ENCODE data around the gene MICAL3.

Gene MICAL3

DNA sequence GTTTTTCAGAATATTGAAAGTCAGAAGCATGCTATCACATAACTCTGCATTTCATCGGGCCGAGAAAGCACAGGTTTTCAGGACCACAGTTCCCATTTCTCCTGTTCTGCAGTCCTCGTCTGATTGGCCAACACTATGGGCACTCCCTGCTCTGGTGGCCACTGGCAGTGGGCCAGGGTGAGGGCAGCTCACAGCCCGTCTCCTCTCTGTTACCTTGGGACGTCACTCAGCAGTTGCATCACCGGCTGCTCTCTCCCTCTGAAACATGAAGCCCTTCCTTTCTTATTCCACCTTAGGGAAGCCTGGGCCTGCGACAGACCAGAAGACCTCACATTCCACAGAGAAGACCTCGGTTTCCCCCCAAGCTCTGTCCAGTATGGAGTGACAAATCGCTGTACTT, 11.4 kb upstream of the MICAL3 start:
- in situ Hi-C loops (cut with MboI; ENCODE audit: low sequenced_read_pairs), result no loop called here

- in situ Hi-C loops (cut with MboI; ENCODE audit: low sequenced_read_pairs), result no loop called here
These were observed 9.7 kb upstream of the MICAL3 start for GRCh38 chr22:18034076-18034475.

- in situ Hi-C loops (cut with MboI; ENCODE audit: low sequenced_read_pairs), result no loop called here
These were observed 9.0 kb upstream of the MICAL3 start for GRCh38 chr22:18033204-18033998.

- in situ Hi-C loops (cut with MboI; ENCODE audit: low sequenced_read_pairs), result no loop called here
These were observed 8.2 kb upstream of the MICAL3 start for GRCh38 chr22:18032455-18033101.

DNA sequence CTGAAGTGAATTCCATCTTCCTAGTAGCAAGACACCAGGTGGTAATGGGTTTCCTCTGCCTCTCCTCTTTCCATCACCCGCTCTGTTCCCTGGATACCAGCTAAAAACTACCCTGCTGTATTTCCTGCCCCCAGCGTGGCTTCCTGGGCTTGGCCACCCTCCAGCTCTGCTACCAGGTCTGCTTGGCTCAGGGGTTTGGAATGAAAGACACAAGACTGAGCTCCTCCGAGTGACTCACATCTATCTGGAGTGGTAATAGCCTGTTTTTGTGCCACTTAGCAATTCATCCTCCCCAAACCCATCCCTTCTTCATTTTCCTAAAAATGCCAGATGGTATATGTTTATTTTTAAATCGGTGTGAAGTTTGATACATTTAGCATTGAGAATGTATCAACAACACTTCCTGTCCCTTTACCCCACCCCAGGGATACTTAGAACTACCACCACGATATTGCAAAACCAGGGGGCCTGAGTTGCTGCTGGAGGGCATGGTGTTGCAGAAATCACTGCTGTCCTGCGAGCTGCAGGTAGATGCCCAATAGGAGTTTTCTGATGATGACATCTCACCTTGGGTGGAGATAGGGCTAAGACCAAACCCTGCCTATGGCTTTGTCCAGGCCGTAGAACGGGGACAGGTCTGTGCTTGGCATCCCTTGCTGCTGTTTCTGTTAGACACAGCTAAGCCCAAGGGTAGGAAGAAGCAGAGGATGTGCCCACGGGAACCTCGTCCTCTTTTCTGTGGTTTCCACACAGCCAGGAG, 7.5 kb upstream of the MICAL3 start:
- in situ Hi-C loops (cut with MboI; ENCODE audit: low sequenced_read_pairs), result no loop called here

DNA sequence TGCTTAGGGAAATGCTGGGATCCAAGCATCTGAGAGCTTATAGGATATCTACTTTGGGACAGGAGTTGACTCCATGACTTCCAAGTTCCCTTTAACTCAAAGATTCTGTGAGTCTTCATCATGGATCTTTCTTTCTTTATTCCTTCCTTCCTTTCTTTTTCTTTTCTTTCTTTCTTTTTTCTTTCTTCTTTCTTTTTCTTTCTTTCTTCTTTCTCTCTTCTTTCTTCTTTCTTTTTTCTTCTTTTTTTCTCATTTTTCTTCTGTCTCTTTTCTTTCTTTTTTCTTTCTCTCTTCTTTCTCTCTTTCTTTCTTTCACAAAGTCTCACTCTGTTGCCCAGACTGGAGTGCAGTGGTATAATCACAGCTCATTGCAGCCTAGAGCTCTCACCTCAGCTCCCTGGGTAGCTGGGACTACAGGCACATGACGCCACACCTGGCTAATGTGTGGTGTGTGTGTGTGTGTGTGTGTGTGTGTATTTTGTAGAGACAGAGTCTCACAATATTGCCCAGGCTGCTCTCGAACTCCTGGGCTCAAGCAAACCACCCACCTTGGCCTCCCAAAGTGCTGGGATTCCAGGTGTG, 5.4 kb upstream of the MICAL3 start:
- in situ Hi-C loops (cut with MboI; ENCODE audit: low sequenced_read_pairs), result loop anchor here (10.0 kb wide), 1 partner anchor 195 kb away; no protein-coding TSS in a partner anchor

- in situ Hi-C loops (cut with MboI; ENCODE audit: low sequenced_read_pairs), result loop anchor here (10.0 kb wide), 1 partner anchor 194 kb away; no protein-coding TSS in a partner anchor
These were observed 4.6 kb upstream of the MICAL3 start for GRCh38 chr22:18028817-18029527.

DNA sequence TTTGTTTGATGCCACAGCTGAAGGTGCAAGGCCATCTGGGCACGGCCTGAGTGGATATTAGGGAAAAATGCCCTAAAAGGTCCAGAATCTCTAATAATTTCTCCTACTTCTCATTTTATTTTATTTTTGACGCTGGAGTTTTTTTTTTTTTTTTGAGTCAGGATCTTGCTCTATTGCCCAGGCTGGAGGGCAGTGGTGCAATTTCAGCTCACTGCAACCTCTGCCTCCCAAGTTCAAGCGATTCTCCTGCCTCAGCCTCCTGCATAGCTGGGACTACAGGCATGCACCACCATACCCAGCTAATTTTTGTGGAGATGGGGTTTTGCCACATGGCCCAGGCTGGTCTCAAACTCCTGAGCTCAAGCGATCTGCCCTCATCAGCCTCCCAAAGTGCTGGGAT, 1.5 kb upstream of the MICAL3 start:
- in situ Hi-C loops (cut with MboI; ENCODE audit: low sequenced_read_pairs), result loop anchor here (10.0 kb wide), 1 partner anchor 191 kb away; no protein-coding TSS in a partner anchor

DNA sequence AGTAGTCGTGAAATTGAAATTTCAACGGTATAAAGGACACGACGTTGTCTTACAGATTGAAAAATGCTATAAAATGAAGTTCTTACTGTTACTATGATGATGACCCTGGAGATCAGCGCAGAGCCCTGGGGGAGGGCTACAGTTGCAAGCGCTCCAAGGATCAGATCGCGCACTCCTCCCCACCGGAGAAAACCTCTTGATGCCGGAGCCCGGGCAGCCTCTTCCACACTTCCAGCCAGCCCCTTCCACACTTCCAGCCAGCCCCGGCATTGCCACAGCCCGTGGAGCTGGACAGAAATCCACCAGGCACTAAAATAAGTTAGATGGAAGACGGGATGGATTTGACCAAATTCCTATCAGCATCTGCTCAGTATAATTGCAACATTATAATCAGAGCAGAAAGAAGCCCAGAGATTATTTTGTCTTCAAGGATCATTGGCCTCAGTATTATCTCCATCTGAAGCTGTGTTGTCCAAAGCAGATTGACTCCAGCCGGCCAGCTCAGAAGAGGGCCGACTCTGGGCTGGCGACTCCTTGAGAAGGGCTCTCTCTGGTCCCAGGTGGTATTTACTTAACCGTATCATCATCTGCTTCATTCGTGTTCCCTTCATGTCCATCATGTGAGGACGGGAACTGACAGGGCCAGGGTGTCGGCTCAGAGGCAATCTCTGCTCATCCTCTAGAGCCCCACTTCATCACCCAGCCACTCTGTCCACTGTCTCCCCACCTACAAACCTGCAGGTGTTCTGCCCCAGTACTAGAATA, 777 bp upstream of the MICAL3 start:
- in situ Hi-C loops (cut with MboI; ENCODE audit: low sequenced_read_pairs), result loop anchor here (10.0 kb wide), 1 partner anchor 190 kb away; no protein-coding TSS in a partner anchor

DNA sequence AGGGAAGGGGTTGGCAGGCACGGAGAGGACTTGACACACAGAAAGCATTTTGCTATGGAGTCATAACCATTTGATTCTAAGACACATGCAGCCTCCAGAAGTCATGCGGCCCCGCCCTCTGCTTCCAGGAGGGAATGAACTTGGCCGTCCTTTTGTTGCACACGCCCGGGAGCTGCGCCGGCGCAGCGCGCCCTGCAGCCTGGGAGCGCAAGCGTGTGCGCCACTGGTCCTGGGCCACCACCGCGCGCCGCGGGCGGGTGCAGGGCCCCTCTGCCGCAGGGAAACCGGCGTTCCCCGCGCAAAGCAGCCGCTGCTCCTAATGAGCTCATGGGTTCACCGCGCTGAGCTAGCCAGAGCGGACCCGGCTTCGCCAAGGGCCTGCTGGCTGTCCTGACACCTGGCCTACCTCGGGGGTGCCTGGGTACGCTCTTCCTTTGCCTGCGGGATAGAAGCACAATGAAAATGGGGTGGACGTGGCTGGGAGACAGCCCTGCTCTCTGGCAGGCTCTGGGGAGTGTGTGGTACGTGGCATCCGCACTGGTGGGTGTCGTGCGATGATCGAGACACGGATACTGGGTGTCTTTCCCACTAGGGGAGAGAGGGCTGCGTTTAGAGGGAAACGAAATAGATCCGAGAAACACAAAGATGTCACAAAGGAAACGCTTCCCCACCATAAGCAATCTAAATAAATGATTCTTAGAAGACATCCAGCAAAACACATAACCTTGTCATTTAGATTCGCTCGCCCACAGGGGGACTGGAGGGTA, 669 bp downstream of the MICAL3 start:
- in situ Hi-C loops (cut with MboI; ENCODE audit: low sequenced_read_pairs), result loop anchor here (10.0 kb wide), 1 partner anchor 189 kb away; no protein-coding TSS in a partner anchor

- in situ Hi-C loops (cut with MboI; ENCODE audit: low sequenced_read_pairs), result loop anchor here (10.0 kb wide), 1 partner anchor 188 kb away; no protein-coding TSS in a partner anchor
These were observed 1.5 kb downstream of the MICAL3 start for GRCh38 chr22:18022876-18023275.

GRCh38 chr22:18021431-18021830, 2.9 kb downstream of the MICAL3 start:
- in situ Hi-C loops (cut with MboI; ENCODE audit: low sequenced_read_pairs), result loop anchor here (10.0 kb wide), 1 partner anchor 187 kb away; no protein-coding TSS in a partner anchor

- in situ Hi-C loops (cut with MboI; ENCODE audit: low sequenced_read_pairs), result loop anchor here (10.0 kb wide), 1 partner anchor 186 kb away; no protein-coding TSS in a partner anchor
These were observed 3.6 kb downstream of the MICAL3 start for GRCh38 chr22:18020743-18021142.

GRCh38 chr22:18013947-18014346, 10.4 kb downstream of the MICAL3 start:
- in situ Hi-C loops (cut with MboI; ENCODE audit: low sequenced_read_pairs), result no loop called here

DNA sequence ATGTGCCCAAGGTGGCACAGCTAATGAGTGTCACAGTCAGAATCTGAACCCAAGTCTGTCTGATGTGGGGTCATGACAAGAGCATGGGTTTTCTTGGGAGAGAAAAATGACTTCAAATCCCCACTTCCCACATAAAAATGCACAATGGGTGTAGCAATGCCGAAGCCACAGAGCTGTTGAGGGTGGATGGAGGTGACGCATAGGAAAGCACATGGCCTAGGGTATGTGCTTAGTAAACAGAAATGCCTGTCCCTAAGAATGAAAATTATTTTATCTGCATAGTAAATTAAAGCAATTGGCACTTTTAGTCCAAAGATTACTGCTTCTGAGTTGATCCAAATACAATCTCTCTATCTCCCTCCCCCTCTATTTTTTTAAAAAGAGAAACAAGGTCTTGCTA, 10.9 kb downstream of the MICAL3 start:
- in situ Hi-C loops (cut with MboI; ENCODE audit: low sequenced_read_pairs), result no loop called here

- in situ Hi-C loops (cut with MboI; ENCODE audit: low sequenced_read_pairs), result no loop called here
These were observed 11.8 kb downstream of the MICAL3 start for GRCh38 chr22:18012531-18012930.

DNA sequence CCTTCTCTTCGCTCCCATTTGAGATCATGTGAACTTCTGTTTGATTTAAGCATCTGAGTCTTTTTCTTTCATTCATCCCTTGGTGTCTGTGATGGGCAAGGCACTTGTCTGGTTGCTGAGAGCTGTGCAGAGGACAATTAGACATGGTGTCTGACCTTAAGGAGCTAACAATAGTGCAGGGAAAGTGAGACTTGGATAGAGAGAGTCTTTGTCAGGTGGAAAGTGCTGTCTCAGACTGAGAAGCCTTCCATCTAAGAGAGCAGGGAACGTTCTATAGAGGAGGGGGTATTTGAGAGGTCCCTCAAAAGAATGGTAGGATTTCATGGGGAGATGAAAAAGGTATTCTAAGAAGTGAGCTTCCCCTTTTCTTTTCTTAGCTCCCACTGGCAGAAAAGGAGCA, 14.1 kb downstream of the MICAL3 start:
- in situ Hi-C loops (cut with MboI; ENCODE audit: low sequenced_read_pairs), result no loop called here

- in situ Hi-C loops (cut with MboI; ENCODE audit: low sequenced_read_pairs), result no loop called here
These were observed 16.2 kb downstream of the MICAL3 start for GRCh38 chr22:18008136-18008535.
